ENCODE results near the gene HCN4. TPM values are rescaled to one million over a fixed set of nuclear protein-coding genes. Genes with fewer than 3 reads are reported as not detected.

HCN4 gene
- total and polyA plus RNA-seq, 2 of the 8 experiments (the other 6 are each of a cell fraction or from before 2014, with no cell fraction given): 3.7 to 8.5 TPM

DNA sequence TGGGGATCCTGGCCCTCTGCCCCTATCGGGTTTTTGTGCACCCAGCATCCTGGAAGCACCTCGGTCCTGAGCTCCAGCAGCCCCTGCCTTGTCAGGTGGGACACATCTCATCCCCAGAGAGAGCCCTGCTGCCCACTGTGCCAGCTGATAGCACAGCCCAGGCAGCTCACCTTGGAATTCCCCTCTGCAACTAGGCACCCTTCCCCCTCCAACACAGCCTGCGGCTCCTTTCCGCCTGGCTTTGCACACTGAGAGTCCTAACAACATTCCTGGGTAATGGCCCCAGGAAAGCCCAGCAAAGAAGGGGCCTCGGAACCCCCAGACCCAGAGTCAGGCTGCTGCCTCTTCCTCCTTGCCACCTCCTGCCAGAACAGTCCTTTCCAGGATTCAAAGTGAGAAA lies 5.9 kb downstream of the HCN4 start:
- Histone ChIP-seq H3K27ac (ENCODE audit: low read depth, low read length) (no peak overlapping the region; the same call in 1 of the 2 replicates), H3K4me1 (replicated peaks in 1 of 4; ENCODE audit: control insufficient read depth in 3 of 4, insufficient read depth in 4 of 4, low read length in 3 of 4) (peaks cover 8 to 40% (median 28%) of the 10 kb centered on the region in 4 experiments), H3K9me3 (ENCODE audit: insufficient read depth in 2 of 2, low read depth in 1 of 2, low read length in 1 of 2) (no peaks in the 10 kb centered on the region), H3K79me2 (ENCODE audit: control insufficient read depth in 1 of 2, insufficient read depth in 2 of 2, low read length in 2 of 2) (peaks cover 0 to 93% of the 10 kb centered on the region in 2 experiments; a peak in 2 of 4 replicates), H3K18ac (ENCODE audit: extremely low read depth, low read length) (0 out of 2 replicates have a peak overlapping the region, but pooled peaks have one; percentile 27), H2BK120ac (replicated peaks; ENCODE audit: low read depth, low read length) (no peak overlapping the region), H3K4ac (replicated peaks; ENCODE audit: insufficient read length, low read depth, low read length) (no peak overlapping the region), H3K23me2 (ENCODE audit: low read depth, low read length) (peaks cover 7% of the 10 kb centered on the region), H3K23ac (ENCODE audit: insufficient read length) (no peak overlapping the region), H3K79me1 (ENCODE audit: low read depth, low read length) (peaks cover 36% of the 10 kb centered on the region), H4K5ac (ENCODE audit: insufficient read length, low read depth, low read length) (no peak overlapping the region), H2AFZ (ENCODE audit: low read length) (no peak overlapping the region), H2BK5ac (ENCODE audit: low read depth, low read length) (peak overlapping the region; percentile 60; the same call in 1 of the 2 replicates), H2BK20ac (ENCODE audit: low read length) (no peak overlapping the region), H3K9ac (replicated peaks in 1 of 4; ENCODE audit: extremely low read depth in 1 of 4, low read depth in 3 of 4, low read length in 3 of 4) (no peak overlapping the region), H3K14ac (ENCODE audit: insufficient read length) (no peak overlapping the region), H2AK5ac (ENCODE audit: low read depth, low read length) (peak overlapping the region; percentile 78; the same call in 1 of the 2 replicates), H4K20me1 (replicated peaks in 1 of 2; ENCODE audit: control insufficient read depth in 1 of 2, insufficient read depth in 2 of 2, low read length in 2 of 2) (peaks cover 32 to 38% of the 10 kb centered on the region in 2 experiments), H3K56ac (replicated peaks; ENCODE audit: insufficient read length, low read depth, low read length) (no peak overlapping the region), H2BK12ac (ENCODE audit: low read depth, low read length) (peak overlapping the region; percentile 80; the same call in 1 of the 2 replicates), H3K36me3 (ENCODE audit: control insufficient read depth in 2 of 4, insufficient read depth in 4 of 4, low read length in 3 of 4) (no peaks in the 10 kb centered on the region), H2BK15ac (ENCODE audit: low read length) (no peak overlapping the region), H4K8ac (ENCODE audit: extremely low read depth, insufficient read depth, low read length) (peak overlapping the region; percentile 39; the same call in 1 of the 2 replicates), H3K4me3 (ENCODE audit: extremely low read depth in 1 of 4, insufficient read depth in 2 of 4, low read depth in 3 of 4, low read length in 4 of 4) (peak overlapping the region in 2 of 4 experiments; percentile 6 to 14; a peak in 1 of 8 replicates), H3K27me3 (replicated peaks in 1 of 4; ENCODE audit: control insufficient read depth in 3 of 4, extremely low read depth in 1 of 4, insufficient read depth in 3 of 4, low read length in 3 of 4) (peaks cover 0 to 3% (median 1%) of the 10 kb centered on the region in 4 experiments; a peak in 3 of 7 replicates), H4K91ac (replicated peaks; ENCODE audit: insufficient read length, low read length) (no peak overlapping the region), H3K4me2 (ENCODE audit: insufficient read depth in 1 of 2, low read depth in 2 of 2, low read length in 2 of 2) (peak overlapping the region in 1 of 2 experiments; percentile 36; a peak in 2 of 4 replicates)
- WGBS, 2 experiments (ENCODE audit: extremely low coverage in 1 of 2, insufficient coverage in 1 of 2, insufficient read length in 1 of 2, insufficient replicate concordance in 2 of 2, low coverage in 1 of 2, low lambda C conversion rate in 2 of 2, missing lambda C conversion rate in 1 of 2): 75% methylated on average over 5 of the region's 5 CpGs; no CpG with 5 or more reads in 1 of the 2 experiments
- no peak for FAIRE-seq
- ChIA-PET CTCF (ENCODE audit: partially characterized antibody) (interaction anchor here (0.7 to 2.4 kb wide), 5 partner anchors 9 to 495 kb away, joined by 3 to 8 read pairs (median 4); no protein-coding TSS in a partner anchor), POLR2A (ENCODE audit: partially characterized antibody) (interaction anchor here (1.1 to 2.1 kb wide), 3 partner anchors 12 to 43 kb away, joined by 5 to 6 read pairs (median 5); no protein-coding TSS in a partner anchor)
- DNase-seq (ENCODE audit: low read depth in 1 of 2, low spot score in 2 of 2): no peak
- TF ChIP-seq TEAD4 (IDR thresholded peaks at IDR 0.05; ENCODE audit: low read depth, low read length) (peak; percentile 80), EP300 (IDR thresholded peaks at IDR 0.05; ENCODE audit: borderline replicate concordance in 1 of 2, low read depth in 2 of 2, low read length in 2 of 2) (peak in 1 of 2 experiments; percentile 24; a peak in 1 of 3 replicates), RBBP5 (IDR thresholded peaks at IDR 0.05; ENCODE audit: borderline replicate concordance, low read depth, low read length) (0 out of 2 replicates have a peak, but pooled peaks have one; percentile 37), RAD21 (IDR thresholded peaks at IDR 0.05 in 1 of 2, conservative IDR thresholded peaks at IDR 0.05 in 1 of 2; ENCODE audit: low read depth in 2 of 2, low read length in 2 of 2) (peak in 1 of 2 experiments; percentile 16; a peak in 2 of 4 replicates)
- TF ChIP-seq, protein P1, sequence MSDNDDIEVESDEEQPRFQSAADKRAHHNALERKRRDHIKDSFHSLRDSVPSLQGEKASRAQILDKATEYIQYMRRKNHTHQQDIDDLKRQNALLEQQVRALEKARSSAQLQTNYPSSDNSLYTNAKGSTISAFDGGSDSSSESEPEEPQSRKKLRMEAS (IDR thresholded peaks at IDR 0.05): no peak
